HFF-Myc (cell line): Measurements from ENCODE around the gene MYH13.

Source experiments
- DNase-seq: peaks from one replicate; pipeline ENCODE4 v3.0.0-alpha.2; 2011; ENCODE audit warnings: low read depth; ENCODE audit errors: extremely low read depth
- H3K4me3 ChIP-seq: replicated peaks from 2 replicates; pipeline ENCODE4 v1.5.1; 2011; ENCODE audit warnings: low read depth, mild to moderate bottlenecking, control low read depth, low read length
- TF ChIP-seq, protein P1 (sequence below): IDR thresholded peaks from 2 replicates; pipeline ENCODE4 v1.5.1; 2012; ENCODE audit warnings: mild to moderate bottlenecking, low read depth, low read length, control low read depth; ENCODE audit errors: missing control alignments

The MYH13 gene

DNA sequence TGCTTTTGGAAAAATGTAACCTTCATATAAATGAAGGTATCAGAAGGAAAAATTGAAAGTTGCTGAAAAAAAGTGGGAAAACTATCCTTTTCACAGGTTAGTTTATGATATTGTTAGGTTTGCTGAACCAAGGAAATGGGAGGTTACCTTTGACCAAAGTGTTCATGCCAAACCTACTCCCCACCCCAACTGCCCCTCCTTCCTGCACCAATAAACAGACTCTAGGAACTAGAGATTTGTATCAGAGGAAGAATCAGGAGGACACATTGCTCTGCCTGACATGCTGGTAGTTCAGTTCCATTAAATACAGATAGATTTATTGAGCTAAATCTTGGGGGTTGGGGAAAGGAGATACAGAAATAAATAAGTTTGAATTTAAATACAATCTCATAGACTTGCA lies 30.8 kb upstream of the MYH13 start:
- TF ChIP-seq, protein P1, sequence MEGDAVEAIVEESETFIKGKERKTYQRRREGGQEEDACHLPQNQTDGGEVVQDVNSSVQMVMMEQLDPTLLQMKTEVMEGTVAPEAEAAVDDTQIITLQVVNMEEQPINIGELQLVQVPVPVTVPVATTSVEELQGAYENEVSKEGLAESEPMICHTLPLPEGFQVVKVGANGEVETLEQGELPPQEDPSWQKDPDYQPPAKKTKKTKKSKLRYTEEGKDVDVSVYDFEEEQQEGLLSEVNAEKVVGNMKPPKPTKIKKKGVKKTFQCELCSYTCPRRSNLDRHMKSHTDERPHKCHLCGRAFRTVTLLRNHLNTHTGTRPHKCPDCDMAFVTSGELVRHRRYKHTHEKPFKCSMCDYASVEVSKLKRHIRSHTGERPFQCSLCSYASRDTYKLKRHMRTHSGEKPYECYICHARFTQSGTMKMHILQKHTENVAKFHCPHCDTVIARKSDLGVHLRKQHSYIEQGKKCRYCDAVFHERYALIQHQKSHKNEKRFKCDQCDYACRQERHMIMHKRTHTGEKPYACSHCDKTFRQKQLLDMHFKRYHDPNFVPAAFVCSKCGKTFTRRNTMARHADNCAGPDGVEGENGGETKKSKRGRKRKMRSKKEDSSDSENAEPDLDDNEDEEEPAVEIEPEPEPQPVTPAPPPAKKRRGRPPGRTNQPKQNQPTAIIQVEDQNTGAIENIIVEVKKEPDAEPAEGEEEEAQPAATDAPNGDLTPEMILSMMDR, result no peak
- no peak for DNase-seq
- H3K4me3 ChIP-seq, result no peak overlapping the region

DNA sequence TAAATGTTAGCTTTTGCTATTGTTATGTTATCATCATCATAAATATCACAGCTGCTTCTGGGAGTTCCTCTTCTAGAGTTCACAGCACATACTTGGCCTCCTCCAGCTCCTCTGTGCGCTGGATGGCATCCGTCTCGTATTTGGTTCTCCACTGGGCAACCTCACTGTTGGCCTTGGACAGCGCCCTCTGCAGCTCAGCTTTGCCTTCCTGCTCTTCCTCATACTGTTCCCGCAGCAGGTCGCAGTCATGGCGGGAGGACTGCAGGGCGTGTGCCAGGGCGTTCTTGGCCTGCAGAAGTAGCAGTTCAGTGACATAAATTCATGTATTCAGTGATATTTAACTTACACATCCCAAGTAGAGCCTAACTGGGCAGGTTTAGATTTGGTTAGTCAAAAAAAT lies 25.5 kb upstream of the MYH13 start:
- TF ChIP-seq, protein P1, result no peak
- no peak for DNase-seq
- no peak overlapping the region for H3K4me3 ChIP-seq

DNA sequence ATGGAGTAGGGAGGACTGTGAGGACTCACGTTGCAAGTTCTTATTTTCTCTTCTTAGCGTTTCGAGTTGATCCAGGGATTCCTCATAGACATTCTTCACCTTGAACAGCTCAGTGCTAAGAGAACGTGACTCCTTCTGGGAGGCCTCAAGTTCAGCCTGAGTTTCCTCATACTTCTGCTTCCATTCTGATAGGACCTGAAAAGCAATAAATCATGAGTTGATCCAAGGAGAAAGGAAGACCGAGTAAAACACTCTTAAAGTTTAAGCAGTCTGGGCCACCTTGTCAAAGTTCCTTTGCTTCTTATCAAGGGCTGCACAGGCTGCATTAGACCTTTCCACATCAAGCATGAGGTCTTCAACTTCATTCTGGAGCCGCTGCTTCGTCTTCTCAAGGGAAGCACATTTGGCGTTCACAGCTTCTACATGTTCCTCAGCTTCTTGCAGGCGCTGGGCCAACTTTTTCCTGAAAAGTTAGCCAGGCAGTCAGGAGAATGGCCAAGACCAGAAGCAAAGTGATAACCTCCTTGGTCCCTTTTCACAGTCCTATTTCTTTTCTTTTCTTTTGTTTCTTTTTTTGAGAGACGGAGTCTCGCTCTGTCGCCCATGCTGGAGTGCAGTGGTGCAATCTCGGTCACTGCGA lies 23.8 kb upstream of the MYH13 start:
- DNase-seq, result no peak
- TF ChIP-seq, protein P1, result no peak
- H3K4me3 ChIP-seq, result no peak overlapping the region

DNA sequence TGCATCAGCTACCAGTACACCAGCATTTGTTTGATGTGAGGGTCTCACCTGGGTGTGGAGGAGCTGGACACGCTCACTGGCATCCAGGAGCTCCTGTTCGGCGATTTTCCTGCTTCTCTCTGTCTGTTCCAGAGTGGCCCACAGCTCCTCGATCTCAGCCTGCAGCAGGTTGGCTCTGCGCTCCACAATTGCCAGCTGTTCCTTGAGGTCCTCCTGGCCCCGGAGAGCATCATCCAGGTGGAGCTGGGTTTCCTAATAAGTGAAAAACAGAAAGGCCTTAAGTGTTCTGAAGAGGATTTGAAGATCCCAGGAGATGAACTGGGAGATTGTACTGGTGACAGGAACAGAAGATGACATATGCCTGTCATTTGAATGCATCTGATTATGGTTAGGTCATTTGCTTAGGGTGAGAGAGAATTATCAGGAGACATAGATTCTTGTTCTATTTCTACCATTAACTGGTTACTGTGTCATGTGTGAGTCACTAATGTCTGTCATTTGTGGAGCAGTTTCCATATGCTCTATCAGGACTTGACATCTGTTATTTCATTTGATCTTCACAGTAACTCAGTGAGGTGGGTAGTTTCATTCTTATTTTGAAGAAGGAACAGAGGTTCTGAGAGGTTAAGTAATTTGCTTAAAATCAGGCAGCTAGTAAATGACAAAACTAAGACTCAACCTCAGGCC lies 21.5 kb upstream of the MYH13 start:
- H3K4me3 ChIP-seq, result no peak overlapping the region
- DNase-seq, result no peak
- TF ChIP-seq, protein P1, result no peak

DNA sequence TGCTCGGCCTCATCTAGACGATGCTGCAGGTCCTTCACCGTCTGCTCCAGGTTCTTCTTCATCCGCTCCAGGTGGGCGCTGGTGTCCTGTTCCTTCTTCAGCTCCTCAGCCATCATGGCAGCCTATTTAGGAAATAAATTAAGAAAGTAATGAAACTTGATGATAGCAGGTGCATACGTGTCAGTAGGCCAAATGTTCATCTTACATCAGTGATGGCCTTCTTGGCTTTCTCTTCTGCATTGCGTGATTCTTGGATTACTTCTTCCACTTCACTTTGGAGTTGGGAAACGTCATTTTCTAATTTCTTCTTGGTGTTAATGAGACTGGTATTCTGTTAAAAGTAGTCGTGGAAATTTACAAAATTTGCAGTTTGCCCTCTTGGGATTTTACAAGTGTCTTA lies 20.1 kb upstream of the MYH13 start:
- TF ChIP-seq, protein P1, result no peak

DNA sequence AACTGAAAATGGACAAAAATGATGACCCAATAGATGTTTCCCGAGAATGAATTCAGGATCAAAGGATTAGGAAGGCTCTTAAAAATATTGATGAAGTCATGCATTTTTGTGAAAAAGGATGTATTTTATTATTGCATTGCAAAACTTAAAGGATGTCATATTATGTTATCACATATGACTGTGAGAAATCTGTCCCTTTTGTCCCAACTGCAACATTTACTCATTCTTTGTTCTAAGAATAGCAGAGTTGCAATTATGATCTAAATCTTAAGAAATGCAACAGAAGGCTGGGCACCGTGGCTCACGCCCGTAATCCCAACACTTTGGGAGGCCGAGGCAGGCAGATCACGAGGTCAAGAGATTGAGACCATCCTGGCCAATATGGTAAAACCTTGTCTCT lies 13.1 kb upstream of the MYH13 start:
- no peak overlapping the region for H3K4me3 ChIP-seq
- DNase-seq, result no peak
- TF ChIP-seq, protein P1, result no peak

More for the DNA sequence above, 20.1 kb upstream of the MYH13 start:
- H3K4me3 ChIP-seq, result no peak overlapping the region
- no peak for DNase-seq
